Adrenal gland (tissue), 5 donors: Measurements from ENCODE around the gene STARD8.

ENCODE experiments used
- CTCF ChIP-seq, 6 experiments: fragments of 450-650 bp in 4 of 6; fragments of 200-600 bp in 2 of 6; sonication (generic) in 1 of 6; IDR thresholded peaks; 1 replicate in 5 of 6; 2 replicates in 1 of 6; pipeline versions ENCODE4 v1.5.1 to v1.8.0; 2016 to 2021; ENCODE audit warnings: antibody characterized with exemption in 6 of 6, mild to moderate bottlenecking in 2 of 6, moderate library complexity in 1 of 6
- POLR2A ChIP-seq, 2 donors: fragments of 450-650 bp; IDR thresholded peaks; one replicate each; pipeline ENCODE4 v1.6.1; 2017; ENCODE audit warnings: antibody characterized with exemption in 2 of 2, mild to moderate bottlenecking in 2 of 2, moderate library complexity in 1 of 2
- donor health status: DM: no; HTN: no; CAD: no.

GRCh38 chrX:68697036-68697435 lies 49.6 kb downstream of the STARD8 start:
- TF ChIP-seq CTCF (IDR thresholded peaks at IDR 0.05) (no peak), POLR2A (IDR thresholded peaks at IDR 0.05) (no peak)
